ENCODE data around the gene IL20RA. TPM values are rescaled to one million over a fixed set of nuclear protein-coding genes. Genes with fewer than 3 reads are reported as not detected.
"Not testable (repeated sequence)": the region's sequence is repeated elsewhere in the genome, so short reads cannot be mapped to it uniquely, and the experiment has no call there.

The IL20RA gene, protein sequence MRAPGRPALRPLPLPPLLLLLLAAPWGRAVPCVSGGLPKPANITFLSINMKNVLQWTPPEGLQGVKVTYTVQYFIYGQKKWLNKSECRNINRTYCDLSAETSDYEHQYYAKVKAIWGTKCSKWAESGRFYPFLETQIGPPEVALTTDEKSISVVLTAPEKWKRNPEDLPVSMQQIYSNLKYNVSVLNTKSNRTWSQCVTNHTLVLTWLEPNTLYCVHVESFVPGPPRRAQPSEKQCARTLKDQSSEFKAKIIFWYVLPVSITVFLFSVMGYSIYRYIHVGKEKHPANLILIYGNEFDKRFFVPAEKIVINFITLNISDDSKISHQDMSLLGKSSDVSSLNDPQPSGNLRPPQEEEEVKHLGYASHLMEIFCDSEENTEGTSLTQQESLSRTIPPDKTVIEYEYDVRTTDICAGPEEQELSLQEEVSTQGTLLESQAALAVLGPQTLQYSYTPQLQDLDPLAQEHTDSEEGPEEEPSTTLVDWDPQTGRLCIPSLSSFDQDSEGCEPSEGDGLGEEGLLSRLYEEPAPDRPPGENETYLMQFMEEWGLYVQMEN
- total RNA-seq, result not detected

DNA sequence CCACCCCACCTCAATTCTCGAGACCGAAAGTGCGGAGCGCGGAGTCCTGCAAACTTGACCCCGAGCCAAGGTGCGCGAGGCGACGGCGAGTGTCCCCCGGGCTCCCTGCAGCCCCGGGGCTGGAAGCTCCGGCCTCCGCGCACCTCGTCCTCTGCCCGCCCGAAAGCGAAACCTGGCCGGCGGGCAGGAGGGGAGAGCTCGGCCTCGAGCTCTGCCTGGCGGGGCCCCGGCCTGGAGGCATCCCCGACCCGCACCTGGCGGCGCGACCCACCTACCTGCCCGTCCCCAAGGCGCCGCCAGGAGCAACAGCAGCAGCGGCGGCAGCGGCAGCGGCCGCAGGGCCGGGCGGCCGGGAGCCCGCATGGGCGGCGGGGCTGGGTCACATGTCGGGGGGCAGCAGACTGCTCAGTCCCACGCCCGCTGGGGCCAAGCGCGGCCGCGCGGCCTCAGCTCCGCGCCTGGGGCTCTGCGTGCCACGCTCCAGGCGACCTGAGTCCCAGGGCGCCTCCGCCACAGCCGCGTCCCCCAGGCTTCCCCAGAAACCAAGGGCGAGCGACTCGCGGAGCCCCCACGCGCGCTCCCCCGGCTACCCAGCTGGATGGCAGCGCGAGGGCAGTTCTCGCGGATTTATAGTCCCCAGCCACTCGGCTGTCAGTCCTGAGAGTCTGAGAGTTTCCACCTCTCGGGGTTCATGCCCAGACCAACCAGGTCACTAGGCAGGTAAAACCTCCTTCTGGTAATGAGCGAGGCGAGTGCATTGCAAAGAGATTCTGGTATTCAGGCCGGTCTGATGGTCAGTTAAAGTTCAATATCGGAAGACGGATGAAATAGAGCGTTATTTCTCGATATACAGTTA lies at the start of gene IL20RA:
IL20RA (minus strand) TSS at position 600 of the 856 bp plus-strand sequence; CDS start at position 363, 237 bp downstream.
- ChIA-PET CTCF (interaction anchor here (0.7 kb wide), 3 partner anchors 79 to 688 kb away, joined by 3 read pairs; no protein-coding TSS in a partner anchor), POLR2A (no interaction called here)

DNA sequence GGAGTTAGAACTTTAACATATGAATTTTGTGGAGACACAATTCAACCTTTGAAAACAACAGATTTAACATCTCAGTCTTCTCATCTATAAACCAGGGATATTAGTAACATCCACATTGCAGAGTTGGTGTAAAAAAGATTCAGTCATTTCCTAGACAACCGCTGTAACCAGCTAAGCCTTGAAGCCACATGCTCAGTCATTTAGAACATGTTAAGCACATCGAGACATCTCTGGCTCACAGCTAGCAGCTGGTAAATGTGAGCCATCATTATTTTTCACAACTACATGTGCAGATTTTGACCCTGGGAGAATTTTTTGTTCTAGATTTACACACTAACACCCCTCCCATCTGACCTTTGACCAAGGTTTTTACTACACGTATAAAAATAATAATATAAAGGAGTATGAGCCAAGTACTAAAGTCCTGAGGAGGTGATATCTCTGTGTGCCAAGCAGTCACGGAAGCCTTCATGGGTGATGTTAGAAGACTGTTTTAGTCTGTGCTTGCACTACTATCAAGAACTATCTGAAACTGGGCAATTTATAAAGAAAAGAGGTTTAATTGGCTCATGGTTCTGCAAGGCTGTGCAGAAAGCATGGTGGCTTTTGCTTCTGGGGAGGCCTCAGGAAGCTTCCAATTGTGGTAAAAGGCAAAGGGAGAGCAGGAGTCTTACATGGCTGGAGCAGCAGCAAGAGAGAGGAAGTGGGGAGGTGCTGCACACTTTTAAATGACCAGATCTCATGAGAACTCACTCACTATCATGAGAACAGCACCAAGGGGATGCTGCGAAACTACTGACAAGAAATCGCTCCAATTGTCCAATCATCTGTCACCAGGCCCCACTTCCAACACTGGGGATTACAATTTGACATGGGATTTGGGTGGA lies 48.7 kb upstream of the IL20RA start:
- ChIA-PET POLR2A (no interaction called here), CTCF (interaction anchor here (0.6 to 2.3 kb wide), 9 partner anchors 8 to 385 kb away, joined by 3 to 11 read pairs (median 5); no protein-coding TSS in a partner anchor)

DNA sequence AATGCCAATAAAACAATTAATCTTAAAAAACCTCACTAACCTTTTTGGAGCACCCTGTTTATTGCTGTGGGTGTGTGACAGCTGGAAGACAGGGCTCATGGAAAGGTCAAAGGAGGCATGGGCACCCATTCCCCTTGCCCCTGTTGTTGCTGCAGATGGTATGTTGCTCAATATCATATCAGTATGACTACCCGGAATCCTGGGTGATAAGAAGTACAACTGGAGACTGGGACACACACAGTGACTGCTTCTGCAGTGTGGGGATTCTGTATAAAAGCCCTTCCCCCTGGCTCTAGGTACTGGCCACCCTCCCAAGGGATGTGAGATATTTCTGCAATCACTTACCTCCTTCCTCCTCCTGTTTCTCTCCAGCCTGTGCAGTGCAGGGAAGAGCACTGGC lies 47.3 kb upstream of the IL20RA start:
- CTCF ChIA-PET, result no interaction called here

DNA sequence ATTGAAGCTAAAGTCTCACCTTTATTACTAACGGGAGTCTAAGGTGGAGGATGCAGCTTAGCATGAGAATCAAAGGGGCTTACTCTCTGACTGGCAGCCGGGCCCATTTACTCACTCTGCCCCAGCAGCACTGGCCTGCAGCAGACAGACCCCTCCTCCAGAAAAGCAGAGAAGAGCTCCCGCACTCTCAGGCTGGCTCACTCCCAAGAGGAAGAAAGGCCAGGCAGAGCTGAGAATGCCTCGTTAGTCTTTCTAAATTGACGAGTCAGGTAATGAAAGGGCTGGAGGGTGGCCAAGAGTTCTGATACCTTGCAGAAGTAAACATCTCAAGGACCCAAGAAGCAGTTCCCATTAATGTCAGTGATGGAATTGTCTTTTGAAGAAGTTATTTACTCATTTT lies 44.5 kb upstream of the IL20RA start:
- POLR2A ChIA-PET, result no interaction called here
- CTCF ChIA-PET, result no interaction called here

More for the DNA sequence above, 47.3 kb upstream of the IL20RA start:
- POLR2A ChIA-PET, result no interaction called here

DNA sequence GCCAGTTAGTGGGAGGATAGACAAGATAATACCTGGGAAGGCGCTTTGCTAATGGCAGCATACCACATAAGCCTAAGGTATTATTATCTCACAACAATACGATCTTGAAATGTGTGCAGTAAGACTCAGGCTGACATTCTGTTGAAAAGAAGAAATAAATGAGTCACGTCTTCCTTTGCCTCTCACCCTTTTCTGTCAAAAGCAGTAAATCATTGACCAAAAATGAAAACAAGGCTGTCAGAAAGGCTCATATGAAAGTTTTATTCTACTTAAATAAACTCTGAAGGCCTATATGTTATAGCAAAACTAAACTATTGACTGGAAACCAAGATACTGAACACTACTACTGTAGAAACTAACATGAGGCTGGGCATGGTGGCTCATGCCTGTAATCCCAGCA lies 43.1 kb upstream of the IL20RA start:
- ChIA-PET POLR2A (no interaction called here), CTCF (no interaction called here)

DNA sequence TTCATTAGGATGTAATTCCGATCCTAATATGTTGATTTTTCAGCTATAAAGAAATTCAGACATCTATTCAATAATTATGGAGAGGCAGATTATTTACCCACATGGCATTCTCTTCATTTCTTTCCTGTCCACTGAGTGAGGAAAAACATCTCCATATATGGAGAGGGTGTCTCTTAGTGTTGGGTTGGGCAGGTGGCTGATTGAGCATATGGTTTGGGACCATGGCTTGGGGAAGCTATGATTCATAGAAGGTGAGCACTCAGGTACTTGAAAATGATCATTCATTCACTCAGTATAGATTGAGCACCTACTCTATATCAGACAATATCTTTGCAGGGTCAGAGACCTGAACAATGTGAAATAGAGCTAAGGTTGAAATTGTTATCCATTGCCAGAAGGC lies 41.3 kb upstream of the IL20RA start:
- ChIA-PET POLR2A (no interaction called here), CTCF (interaction anchor here (2.1 kb wide), 1 partner anchor 8 kb away, joined by 6 read pairs; no protein-coding TSS in a partner anchor)

DNA sequence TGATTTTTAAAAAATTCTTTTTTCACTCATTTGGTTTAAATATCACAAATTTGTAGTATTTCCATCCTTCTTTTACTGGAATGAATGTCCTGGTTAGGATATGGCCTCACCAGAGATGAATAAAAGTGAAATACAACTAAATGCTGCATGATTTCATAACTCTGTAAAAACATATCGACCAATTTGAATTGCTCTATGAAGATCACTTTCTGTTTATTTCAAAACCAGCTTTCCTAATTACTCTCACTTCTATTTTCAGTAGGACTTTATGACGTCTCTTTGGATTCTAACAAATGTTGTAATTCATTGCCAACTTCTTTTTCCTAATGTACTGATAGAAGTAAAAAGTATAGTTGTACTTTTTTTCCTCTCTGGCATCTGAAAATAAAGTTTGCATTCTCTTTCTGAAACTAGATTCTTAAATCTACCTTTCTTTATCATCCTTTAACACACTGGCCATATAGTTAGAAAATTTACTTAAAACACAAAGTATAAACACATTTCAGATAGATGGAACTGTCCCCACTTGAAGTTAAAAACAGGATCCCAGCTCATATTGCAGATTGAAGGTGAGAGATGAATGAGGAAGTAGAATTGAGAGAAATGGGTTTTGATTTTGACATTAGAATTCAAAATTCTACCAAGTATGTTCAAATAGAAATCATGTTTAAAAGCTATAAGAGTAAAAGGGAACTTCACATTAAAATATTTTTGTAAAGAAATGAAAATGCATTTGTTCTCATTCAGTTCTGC lies 40.3 kb upstream of the IL20RA start:
- CTCF ChIA-PET, result interaction anchor here (2.1 kb wide), 1 partner anchor 9 kb away, joined by 6 read pairs; no protein-coding TSS in a partner anchor
- POLR2A ChIA-PET, result no interaction called here

DNA sequence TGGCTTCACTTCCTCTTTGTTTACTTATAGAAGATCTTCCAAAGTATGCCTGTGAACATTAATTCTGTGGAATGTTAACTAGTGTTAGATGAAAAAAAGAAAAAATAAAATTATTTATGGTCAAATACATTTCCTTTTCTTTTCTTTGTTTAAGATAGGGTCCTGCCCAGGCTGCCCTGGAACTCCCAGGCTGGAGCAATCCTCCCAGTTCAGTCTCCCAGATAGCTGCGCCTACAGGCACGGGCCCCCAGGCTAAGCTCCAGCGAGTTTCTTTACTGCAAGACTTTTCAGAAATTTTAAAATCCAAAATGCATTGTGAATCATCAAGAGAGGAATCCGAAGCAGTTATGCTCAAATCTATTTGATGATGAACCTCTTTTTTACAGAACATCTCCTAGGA lies 39.3 kb upstream of the IL20RA start:
- CTCF ChIA-PET, result no interaction called here
- POLR2A ChIA-PET, result no interaction called here

DNA sequence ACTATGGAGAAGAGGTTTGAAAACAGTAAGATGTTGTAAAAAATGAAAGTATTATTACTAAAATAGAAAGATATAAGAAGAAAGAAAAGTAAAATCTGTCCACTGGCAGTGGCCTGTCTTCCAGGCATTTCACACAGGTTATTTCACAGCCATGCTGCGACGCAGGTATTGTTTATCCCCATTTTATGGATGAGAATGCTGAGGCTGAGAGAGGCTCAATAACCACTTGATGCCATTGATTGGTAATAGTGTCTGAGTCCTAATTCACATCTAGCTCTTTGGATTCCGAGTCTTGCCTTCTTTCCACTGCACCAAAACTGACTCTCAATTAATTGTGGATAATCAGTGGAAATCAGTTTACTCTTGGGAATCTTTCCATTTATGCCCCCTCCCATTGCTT lies 37.2 kb upstream of the IL20RA start:
- POLR2A ChIA-PET, result no interaction called here

DNA sequence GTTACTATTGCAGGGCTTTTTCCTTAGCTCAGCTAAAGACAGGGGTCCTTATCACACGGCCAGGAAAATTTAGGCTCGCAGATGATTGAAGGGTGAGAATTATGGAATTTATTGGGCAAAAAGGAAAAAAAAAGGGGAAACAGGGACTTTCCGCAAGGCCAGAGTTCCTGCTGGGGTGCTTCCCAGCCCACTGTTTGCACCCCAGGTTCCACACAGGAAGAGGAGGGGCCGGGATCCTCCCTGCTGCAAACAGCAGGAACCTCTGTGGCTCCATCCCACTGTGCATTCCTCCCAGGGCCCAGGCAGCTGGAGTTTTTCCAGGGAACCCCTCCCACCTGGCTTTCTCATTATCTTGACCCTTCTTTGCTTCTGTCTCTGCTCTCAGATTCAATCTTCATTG lies 35.9 kb upstream of the IL20RA start:
- CTCF ChIA-PET, result no interaction called here
- POLR2A ChIA-PET, result no interaction called here

More for the DNA sequence above, 37.2 kb upstream of the IL20RA start:
- CTCF ChIA-PET, result interaction anchor here (0.6 kb wide), 1 partner anchor 18 kb away, joined by 3 read pairs; no protein-coding TSS in a partner anchor

DNA sequence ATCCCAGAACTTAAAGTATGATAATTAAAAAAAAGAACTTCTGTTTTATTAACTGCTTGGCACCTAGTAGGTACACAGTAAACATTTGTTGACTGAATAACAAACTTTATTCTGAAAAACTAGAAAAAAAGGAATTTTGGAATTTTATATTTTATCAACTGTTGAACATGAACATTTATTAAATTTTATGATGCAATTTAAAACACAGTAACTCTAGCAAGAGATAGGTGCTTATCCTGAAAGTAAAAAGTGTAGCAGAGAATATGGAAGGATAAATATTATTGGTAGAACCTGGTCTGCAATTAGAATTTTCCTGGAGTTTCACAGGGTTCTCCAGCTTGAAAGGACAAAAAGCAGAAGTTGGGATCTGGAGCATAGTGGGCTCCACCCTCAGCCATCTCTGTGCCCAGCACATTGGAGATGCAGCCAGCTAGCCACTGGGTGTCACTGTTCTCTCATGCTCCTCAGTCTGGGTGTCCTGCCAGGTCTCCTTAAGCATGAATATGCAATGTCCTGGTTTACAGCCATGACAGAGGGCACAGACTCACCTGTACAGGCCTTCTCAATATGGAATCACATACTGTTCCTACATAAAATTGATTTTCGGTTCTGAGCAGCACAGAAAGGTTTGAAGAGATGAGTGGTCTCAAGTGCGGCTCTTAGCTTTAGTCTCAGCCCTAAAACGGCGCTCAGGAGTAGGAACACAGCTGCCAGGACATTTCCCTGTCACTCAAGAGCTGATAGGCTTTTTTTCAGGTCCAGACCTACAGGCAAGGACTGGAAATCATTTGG lies 31.7 kb upstream of the IL20RA start:
- POLR2A ChIA-PET, result no interaction called here
- CTCF ChIA-PET, result interaction anchor here (0.6 to 1.8 kb wide), 7 partner anchors 18 to 511 kb away, joined by 3 to 6 read pairs (median 4); no protein-coding TSS in a partner anchor

DNA sequence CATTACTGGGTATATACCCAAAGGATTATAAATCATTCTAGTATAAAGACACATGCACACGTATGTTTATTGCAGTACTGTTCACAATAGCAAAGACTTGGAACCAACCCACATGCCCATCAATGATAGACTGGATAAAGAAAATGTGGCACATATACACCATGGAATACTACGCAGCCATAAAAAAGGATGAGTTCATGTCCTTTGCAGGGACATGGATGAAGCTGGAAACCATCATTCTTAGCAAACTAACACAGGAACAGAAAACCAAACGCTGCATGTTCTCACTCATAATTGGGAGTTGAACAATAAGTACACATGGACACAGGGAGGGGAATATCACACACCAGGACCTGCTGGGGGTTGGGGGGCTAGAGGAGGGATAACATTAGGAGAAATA lies 31.0 kb upstream of the IL20RA start:
- POLR2A ChIA-PET, result not testable (repeated sequence)
- CTCF ChIA-PET, result interaction anchor here (1.1 to 1.5 kb wide), 2 partner anchors 142 to 512 kb away, joined by 3 to 4 read pairs; no protein-coding TSS in a partner anchor

DNA sequence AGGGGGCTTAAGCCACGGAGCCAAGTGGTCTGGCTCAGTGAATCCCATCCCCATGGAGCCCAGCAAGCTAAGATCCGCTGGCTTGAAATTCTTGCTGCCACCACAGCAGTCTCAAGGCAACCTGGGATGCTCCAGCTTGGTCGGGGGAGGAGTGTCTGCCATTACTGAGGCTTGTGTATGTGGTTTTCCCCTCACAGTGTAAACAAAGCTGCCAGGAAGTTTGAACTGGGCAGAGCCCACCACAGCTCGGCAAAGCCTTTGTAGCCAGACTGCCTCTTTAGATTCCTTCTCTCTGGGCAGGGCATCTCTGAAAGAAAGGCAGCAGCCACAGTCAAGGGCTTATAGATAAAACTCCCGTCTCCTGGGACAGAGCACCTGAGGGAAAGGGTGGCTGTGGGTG lies 25.5 kb upstream of the IL20RA start:
- CTCF ChIA-PET, result no interaction called here
- POLR2A ChIA-PET, result no interaction called here

DNA sequence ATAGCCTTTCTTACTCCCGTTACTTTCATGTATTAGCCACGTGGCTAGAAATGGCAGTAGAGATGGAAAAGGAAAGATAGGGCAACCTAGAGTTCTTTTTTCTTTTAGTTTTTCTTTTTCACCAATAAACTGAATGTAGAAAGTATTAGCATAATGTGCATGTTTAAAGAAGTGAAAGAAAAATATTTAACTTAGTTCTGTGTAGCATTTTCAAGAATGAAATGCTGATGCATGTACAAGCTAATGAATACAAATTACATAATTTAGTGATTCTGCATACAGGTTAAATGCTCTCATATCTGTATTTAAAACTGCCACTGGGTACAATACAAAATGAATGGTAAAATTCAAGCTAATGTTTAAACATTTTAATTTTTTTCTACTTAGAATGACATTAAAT lies 22.6 kb upstream of the IL20RA start:
- CTCF ChIA-PET, result no interaction called here

DNA sequence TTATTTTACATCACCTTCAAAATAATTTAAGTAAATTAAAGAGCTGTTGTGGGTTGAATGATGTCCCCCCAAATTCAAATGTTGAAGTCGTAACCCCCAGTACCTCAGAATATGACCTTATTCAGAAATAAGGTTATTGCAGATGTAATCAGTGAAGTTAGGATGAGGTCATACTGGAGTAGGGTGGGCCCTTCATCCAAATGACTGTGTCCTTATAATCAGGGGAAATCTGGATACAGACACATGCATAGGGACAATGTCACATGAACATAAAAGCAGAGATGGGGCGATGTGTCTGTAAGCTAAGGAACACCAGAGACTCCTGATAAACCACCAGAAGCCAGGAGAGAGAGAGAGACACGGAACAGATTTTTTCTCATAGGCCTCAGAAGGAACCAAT lies 13.3 kb upstream of the IL20RA start:
- POLR2A ChIA-PET, result no interaction called here
- CTCF ChIA-PET, result no interaction called here

More for the DNA sequence above, 22.6 kb upstream of the IL20RA start:
- POLR2A ChIA-PET, result no interaction called here

DNA sequence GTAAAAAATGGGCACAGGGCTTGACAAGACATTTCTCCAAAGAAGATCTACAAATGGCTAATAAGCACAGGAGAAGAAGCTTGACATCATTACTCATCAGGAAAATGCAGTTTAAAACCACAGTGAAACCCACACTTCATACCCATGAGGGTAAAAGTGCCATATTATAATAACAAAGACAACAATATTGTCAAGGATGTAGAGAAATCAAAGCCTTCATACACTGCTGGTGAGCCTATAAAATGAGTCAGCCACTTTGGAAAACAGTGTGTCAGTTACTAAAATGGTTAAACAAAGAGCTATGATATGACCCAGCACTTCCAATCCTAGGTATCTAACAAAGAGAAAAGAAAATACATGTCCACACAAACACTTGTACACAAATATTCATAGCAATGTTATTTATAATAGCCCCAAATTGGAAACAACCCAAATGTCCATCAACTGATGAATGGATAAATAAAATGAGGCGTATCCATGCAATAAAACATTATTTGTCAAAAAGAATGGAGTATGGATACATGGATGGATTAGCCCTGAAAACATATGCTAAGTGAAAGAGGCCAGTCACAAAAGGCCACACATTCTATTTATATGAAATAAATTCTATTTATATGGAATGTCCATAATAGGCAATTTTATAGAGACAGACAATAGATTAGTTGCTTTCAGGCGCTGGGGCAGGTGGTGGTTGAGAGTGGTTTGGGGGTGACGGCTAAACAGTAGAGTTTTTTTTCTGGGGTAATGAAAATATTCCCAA lies 11.5 kb upstream of the IL20RA start:
- POLR2A ChIA-PET, result no interaction called here
- CTCF ChIA-PET, result no interaction called here

DNA sequence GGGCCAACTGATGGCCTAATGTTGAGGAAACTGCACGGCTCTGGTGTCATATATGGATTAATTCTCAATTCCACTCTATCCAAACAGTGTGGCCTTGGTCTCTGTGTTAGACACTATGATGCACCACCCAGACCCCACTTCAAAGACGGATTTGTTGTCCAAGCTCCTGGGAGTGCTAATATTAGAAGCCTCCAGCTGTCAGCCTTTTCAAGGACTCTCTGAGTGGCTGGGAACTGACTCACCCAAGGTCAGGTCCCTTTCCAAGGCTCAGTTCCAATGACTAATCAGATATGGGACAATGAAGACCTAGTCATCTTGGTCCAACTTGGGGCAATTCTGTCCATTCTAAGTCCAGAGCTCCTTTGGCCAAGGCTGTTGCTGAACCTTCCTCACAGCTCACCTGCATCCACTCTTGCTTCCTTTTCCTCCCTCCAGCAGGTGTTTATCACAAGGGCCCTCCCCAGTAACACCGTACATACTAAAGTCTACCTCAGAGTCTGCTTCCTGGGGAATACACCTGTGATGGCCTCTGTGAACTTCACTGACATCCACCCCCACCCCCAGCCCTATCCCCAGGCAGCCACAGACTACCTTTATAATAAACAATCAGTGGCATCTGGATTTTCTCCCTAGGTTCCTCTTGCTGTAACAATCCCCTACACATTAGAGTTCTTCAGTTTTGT lies 7.2 kb upstream of the IL20RA start:
- POLR2A ChIA-PET, result no interaction called here
- CTCF ChIA-PET, result no interaction called here

Measured in activated CD8-positive, alpha-beta memory T cell treated with anti-CD3 and anti-CD28 coated beads for 36 hours (primary cell).